ENCODE results near the gene RFTN1. TPM values are rescaled to one million over a fixed set of nuclear protein-coding genes. Genes with fewer than 3 reads are reported as not detected.

Gene RFTN1
- total and polyA plus RNA-seq, 9 of the 15 experiments (the other 6 are each of a cell fraction or from before 2014, with no cell fraction given) = 0.08 to 0.51 (median 0.11) TPM; not detected in 6

GRCh38 chr3:16317561-16317945 lies 195.9 kb downstream of the RFTN1 start:
- Histone ChIP-seq H3K9me3 (replicated peaks; ENCODE audit: control insufficient read depth, insufficient read depth, low read depth, low read length) (no peaks in the 10 kb centered on the region), H3K36me3 (ENCODE audit: control insufficient read depth, insufficient read depth, low read length) (peaks cover 78% of the 10 kb centered on the region), H3K4me2 (ENCODE audit: insufficient read depth, low read length) (no peak overlapping the region), H3K4me1 (replicated peaks in 1 of 2; ENCODE audit: control insufficient read depth in 2 of 2, insufficient read depth in 2 of 2, low read length in 2 of 2) (peaks cover 0 to 12% of the 10 kb centered on the region in 2 experiments; a peak in 2 of 5 replicates), H4K20me1 (replicated peaks; ENCODE audit: control insufficient read depth, insufficient read depth, low read length) (no peaks in the 10 kb centered on the region), H3K9ac (ENCODE audit: insufficient read depth in 1 of 2, low read depth in 2 of 2, low read length in 2 of 2) (no peak overlapping the region), H3K4me3 (no peak overlapping the region), H3K9me1 (ENCODE audit: control insufficient read depth, insufficient read depth, low read length) (peaks cover 3% of the 10 kb centered on the region), H3K79me2 (ENCODE audit: control insufficient read depth, insufficient read depth, low read length) (no peaks in the 10 kb centered on the region), H3K27me3 (ENCODE audit: control insufficient read depth in 2 of 2, insufficient read depth in 2 of 2, low read length in 2 of 2) (no peaks in the 10 kb centered on the region), H3K27ac (ENCODE audit: extremely low read depth, low read depth, low read length) (no peak overlapping the region), H2AFZ (ENCODE audit: low read depth, low read length) (no peak overlapping the region)
- FAIRE-seq (no peak), ATAC-seq (no peak), DNase-seq (ENCODE audit: extremely low read depth in 1 of 4, low spot score in 3 of 4) (no peak)
- in situ Hi-C loops (cut with MboI) = no loop called here
- ChIA-PET POLR2A (interaction anchor here (0.9 kb wide), 1 partner anchor 40 kb away, joined by 3 read pairs; no protein-coding TSS in a partner anchor), CTCF (ENCODE audit: low intra/inter-chr PET ratio) (interaction anchor here (3.0 kb wide), 1 partner anchor 27 kb away, joined by 24 read pairs; no protein-coding TSS in a partner anchor)
- TF ChIP-seq ZNF609 (CRISPR knock-in tag; IDR thresholded peaks at IDR 0.05; ENCODE audit: borderline replicate concordance) = no peak
- TF ChIP-seq TFAM (CRISPR knock-in tag; conservative IDR thresholded peaks at IDR 0.05) = no peak
- no peak for TF ChIP-seq CBX5 (IDR thresholded peaks at IDR 0.05; ENCODE audit: borderline replicate concordance, low read depth)
- TF ChIP-seq SMARCA4 (IDR thresholded peaks at IDR 0.05) = no peak
- TF ChIP-seq POLR2G (IDR thresholded peaks at IDR 0.05; ENCODE audit: low read depth, low read length) = 0 out of 2 replicates have a peak, but pooled peaks have one; percentile 13
- intact Hi-C loops (cut with micrococcal nuclease) = no loop called here
- no TSS peak for BruUV-seq (replicated peaks)
- WGBS (ENCODE audit: insufficient coverage, low coverage, missing lambda C conversion rate) = 80% methylated on average over 6 of the region's 6 CpGs
